PC-9 (cell line): ENCODE measurements around the gene PTPRC. TPM values are rescaled to one million over a fixed set of nuclear protein-coding genes. Genes with fewer than 3 reads are reported as not detected.

Experiments
- BruUV-seq: library from RNA; stranded (reverse); fragments of 400-500 nt; replicated peaks from 2 replicates; lab custom pipeline; 2021; lab: Mats Ljungman, UMichigan
- CTCF ChIA-PET: fragments of 300-600 bp; sonication (Branson Sonifier 250); formaldehyde crosslinking; loops from one replicate; lab custom pipeline; 2022; ENCODE audit warnings: antibody characterized with exemption; lab: Charles Lee
- POLR2A ChIA-PET: fragments of 300-600 bp; sonication (Branson Sonifier 250); formaldehyde crosslinking; loops from one replicate; lab custom pipeline; 2022; ENCODE audit warnings: antibody characterized with exemption; ENCODE audit not compliant: unreplicated experiment; lab: Charles Lee
- DNase-seq, 2 experiments: peaks; one replicate each; pipeline versions ENCODE4 v3.0.0 to v3.0.0-alpha.2; 2015 to 2022; ENCODE audit warnings: mixed read lengths in 1 of 2
- H2AFZ ChIP-seq: fragments of 200-600 bp; sonication (generic); 2 replicates; pipeline ENCODE4 v1.8.1; 2017; ENCODE audit warnings: antibody characterized with exemption
- H3F3A ChIP-seq: fragments of 200-600 bp; sonication (generic); 2 replicates; pipeline ENCODE4 v1.8.1; 2017; ENCODE audit warnings: antibody characterized with exemption, mild to moderate bottlenecking, low read depth; ENCODE audit not compliant: insufficient read depth
- H3K27ac ChIP-seq: fragments of 200-600 bp; sonication (generic); 2 replicates; pipeline ENCODE4 v1.6.1; 2016; ENCODE audit warnings: mixed run types
- H3K27me3 ChIP-seq: fragments of 200-600 bp; sonication (generic); 2 replicates; pipeline ENCODE4 v1.6.1; 2016; ENCODE audit warnings: low read depth, mixed run types; ENCODE audit not compliant: insufficient read depth
- H3K36me3 ChIP-seq: fragments of 200-600 bp; sonication (generic); 2 replicates; pipeline ENCODE4 v1.6.1; 2016; ENCODE audit warnings: low read depth, mixed run types
- H3K4me1 ChIP-seq: fragments of 200-600 bp; sonication (generic); replicated peaks from 2 replicates; pipeline ENCODE4 v1.6.1; 2016; ENCODE audit warnings: mixed run types; ENCODE audit not compliant: insufficient read depth
- H3K4me2 ChIP-seq: fragments of 200-600 bp; sonication (generic); 2 replicates; pipeline ENCODE4 v1.6.1; 2017; ENCODE audit warnings: mixed run types
- H3K4me3 ChIP-seq: fragments of 200-600 bp; sonication (generic); 2 replicates; pipeline ENCODE4 v1.6.1; 2016; ENCODE audit warnings: mixed run types
- H3K79me2 ChIP-seq: fragments of 200-600 bp; sonication (generic); 2 replicates; pipeline ENCODE4 v1.6.1; 2017; ENCODE audit warnings: low read depth, mixed run types
- H3K9me2 ChIP-seq: fragments of 200-600 bp; sonication (generic); 2 replicates; pipeline ENCODE4 v1.8.1; 2017; ENCODE audit warnings: mild to moderate bottlenecking; ENCODE audit not compliant: insufficient read depth
- H3K9me3 ChIP-seq: fragments of 200-600 bp; sonication (generic); 2 replicates; pipeline ENCODE4 v1.8.1; 2016; ENCODE audit warnings: low read depth; ENCODE audit not compliant: insufficient read depth
- H4K20me1 ChIP-seq: fragments of 200-600 bp; sonication (generic); 2 replicates; pipeline ENCODE4 v1.8.1; 2017; ENCODE audit not compliant: insufficient read depth
- EZH2 ChIP-seq: fragments of 200-600 bp; sonication (generic); IDR thresholded peaks from 2 replicates; pipeline ENCODE4 v1.8.0; 2017; ENCODE audit warnings: antibody characterized with exemption, low read depth
- intact Hi-C: fragments of 100-400 bp; cut with micrococcal nuclease; formaldehyde crosslinking; loops from one replicate; pipeline ENCODE4 v1.10.0; 2022; ENCODE audit not compliant: unreplicated experiment
- total RNA-seq: library from RNA; stranded (reverse); gene quantifications from 2 replicates; pipeline ENCODE4 v1.2.3, GENCODE V29; 2021
- TF ChIP-seq, protein P1 (sequence below): fragments of 200-600 bp; sonication (generic); conservative IDR thresholded peaks from 2 replicates; pipeline ENCODE4 v1.6.1; 2017; ENCODE audit warnings: mixed run types, antibody characterized with exemption, mild to moderate bottlenecking, moderate library complexity

PTPRC gene
- total RNA-seq, 1 experiment from 2014 or later = 0.79 TPM

DNA sequence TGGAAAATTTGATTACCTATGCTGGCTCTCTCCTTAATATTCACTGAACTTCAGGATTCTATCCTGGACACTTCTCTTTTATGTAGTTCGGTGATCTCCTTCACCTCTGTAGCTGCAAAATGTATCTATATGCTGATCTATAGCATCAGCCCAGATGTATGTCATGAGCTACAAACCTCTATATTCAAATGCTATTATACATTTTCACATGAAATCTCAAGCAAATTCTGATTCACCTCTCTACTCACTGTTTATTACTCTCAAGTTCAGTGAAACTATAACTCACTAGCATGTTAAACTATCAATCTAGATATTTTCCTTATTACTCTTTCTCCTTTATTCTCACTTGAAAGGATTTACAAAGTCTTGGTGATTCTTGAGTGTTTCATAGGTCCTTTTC lies 52.2 kb downstream of the PTPRC start:
- Histone ChIP-seq H3K9me3 (no peaks in the 10 kb centered on the region), H3K27me3 (no peaks in the 10 kb centered on the region), H2AFZ (no peak overlapping the region), H3K4me3 (no peak overlapping the region), H3K36me3 (no peaks in the 10 kb centered on the region), H3F3A (peaks cover 3% of the 10 kb centered on the region; the same call in 1 of the 2 replicates), H3K79me2 (no peaks in the 10 kb centered on the region), H3K9me2 (no peaks in the 10 kb centered on the region), H3K4me1 (no peaks in the 10 kb centered on the region), H3K4me2 (no peak overlapping the region), H3K27ac (no peak overlapping the region), H4K20me1 (no peaks in the 10 kb centered on the region)
- no TSS peak for BruUV-seq
- TF ChIP-seq EZH2 = no peak
- TF ChIP-seq, protein P1, sequence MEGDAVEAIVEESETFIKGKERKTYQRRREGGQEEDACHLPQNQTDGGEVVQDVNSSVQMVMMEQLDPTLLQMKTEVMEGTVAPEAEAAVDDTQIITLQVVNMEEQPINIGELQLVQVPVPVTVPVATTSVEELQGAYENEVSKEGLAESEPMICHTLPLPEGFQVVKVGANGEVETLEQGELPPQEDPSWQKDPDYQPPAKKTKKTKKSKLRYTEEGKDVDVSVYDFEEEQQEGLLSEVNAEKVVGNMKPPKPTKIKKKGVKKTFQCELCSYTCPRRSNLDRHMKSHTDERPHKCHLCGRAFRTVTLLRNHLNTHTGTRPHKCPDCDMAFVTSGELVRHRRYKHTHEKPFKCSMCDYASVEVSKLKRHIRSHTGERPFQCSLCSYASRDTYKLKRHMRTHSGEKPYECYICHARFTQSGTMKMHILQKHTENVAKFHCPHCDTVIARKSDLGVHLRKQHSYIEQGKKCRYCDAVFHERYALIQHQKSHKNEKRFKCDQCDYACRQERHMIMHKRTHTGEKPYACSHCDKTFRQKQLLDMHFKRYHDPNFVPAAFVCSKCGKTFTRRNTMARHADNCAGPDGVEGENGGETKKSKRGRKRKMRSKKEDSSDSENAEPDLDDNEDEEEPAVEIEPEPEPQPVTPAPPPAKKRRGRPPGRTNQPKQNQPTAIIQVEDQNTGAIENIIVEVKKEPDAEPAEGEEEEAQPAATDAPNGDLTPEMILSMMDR = no peak
- intact Hi-C loops = no loop called here
- no peak for DNase-seq
- POLR2A ChIA-PET = no interaction called here
- CTCF ChIA-PET = no interaction called here

- intact Hi-C loops = no loop called here
- no peaks in the 10 kb centered on the region for H3K79me2 ChIP-seq
- H3K27ac ChIP-seq = no peak overlapping the region
- H3K4me2 ChIP-seq = no peak overlapping the region
- no peak overlapping the region for H3K4me3 ChIP-seq
- H4K20me1 ChIP-seq = no peaks in the 10 kb centered on the region
- H3K27me3 ChIP-seq = no peaks in the 10 kb centered on the region
- H3K9me2 ChIP-seq = no peaks in the 10 kb centered on the region
- no TSS peak for BruUV-seq
- TF ChIP-seq, protein P1 = no peak
- TF ChIP-seq EZH2 = no peak
- no peaks in the 10 kb centered on the region for H3K9me3 ChIP-seq
- H3F3A ChIP-seq = no peaks in the 10 kb centered on the region
- no peak for DNase-seq
- no peaks in the 10 kb centered on the region for H3K4me1 ChIP-seq
- no peaks in the 10 kb centered on the region for H3K36me3 ChIP-seq
- H2AFZ ChIP-seq = no peak overlapping the region
- CTCF ChIA-PET = no interaction called here
- POLR2A ChIA-PET = no interaction called here
Observed at GRCh38 chr1:198693321-198693720, 54.5 kb downstream of the PTPRC start.

DNA sequence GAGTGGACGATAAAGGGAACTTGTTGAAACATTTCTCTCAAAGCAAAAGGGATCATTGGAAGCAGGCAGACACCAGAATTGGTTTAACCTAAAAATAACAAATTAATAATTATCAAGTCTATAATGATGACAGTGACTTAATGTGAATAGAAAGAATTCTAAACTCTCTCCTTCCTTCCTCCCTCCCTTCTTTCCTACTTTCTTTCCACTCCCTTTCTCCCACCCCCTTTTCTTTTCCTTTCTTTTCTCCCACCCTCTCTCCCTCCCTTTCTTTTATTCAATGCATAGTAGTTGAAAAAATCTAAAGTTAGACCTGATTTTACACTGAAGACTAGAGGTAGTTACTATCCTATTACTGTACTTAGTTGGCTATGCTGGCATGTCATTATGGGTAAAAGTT lies 55.7 kb downstream of the PTPRC start:
- ChIA-PET POLR2A (interaction anchor here (0.7 kb wide), 1 partner anchor 201 kb away, joined by 3 read pairs; no protein-coding TSS in a partner anchor), CTCF (no interaction called here)
- H3K4me1 ChIP-seq = no peaks in the 10 kb centered on the region
- no peak overlapping the region for H3K4me2 ChIP-seq
- TF ChIP-seq, protein P1 = no peak
- TF ChIP-seq EZH2 = no peak
- H3K27me3 ChIP-seq = no peaks in the 10 kb centered on the region
- H3K9me3 ChIP-seq = no peaks in the 10 kb centered on the region
- BruUV-seq = no TSS peak
- intact Hi-C loops = no loop called here
- H3K9me2 ChIP-seq = no peaks in the 10 kb centered on the region
- no peaks in the 10 kb centered on the region for H3F3A ChIP-seq
- no peaks in the 10 kb centered on the region for H3K79me2 ChIP-seq
- no peak overlapping the region for H3K4me3 ChIP-seq
- no peak overlapping the region for H3K27ac ChIP-seq
- no peaks in the 10 kb centered on the region for H3K36me3 ChIP-seq
- no peak overlapping the region for H2AFZ ChIP-seq
- no peak for DNase-seq
- H4K20me1 ChIP-seq = no peaks in the 10 kb centered on the region
